Neural progenitor cell (in vitro differentiated cells): ENCODE measurements around the gene TTLL9. TPM values are rescaled to one million over a fixed set of nuclear protein-coding genes. Genes with fewer than 3 reads are reported as not detected.

Source experiments
- DNase-seq: peaks from one replicate; pipeline ENCODE4 v3.0.0-alpha.2; 2016; ENCODE audit warnings: low spot score
- H2AFZ ChIP-seq: fragments of 200-600 bp; sonication (generic); replicated peaks from 2 replicates; pipeline ENCODE4 v1.6.1; 2016; ENCODE audit warnings: antibody characterized with exemption
- H3F3A ChIP-seq: fragments of 200-600 bp; sonication (generic); 2 replicates; pipeline ENCODE4 v1.6.1; 2016; ENCODE audit warnings: antibody characterized with exemption, low read depth
- H3K27ac ChIP-seq: fragments of 200-600 bp; sonication (generic); 2 replicates; pipeline ENCODE4 v1.5.1; 2016; ENCODE audit warnings: mild to moderate bottlenecking
- H3K27me3 ChIP-seq: fragments of 200-600 bp; sonication (generic); 2 replicates; pipeline ENCODE4 v1.6.1; 2016; ENCODE audit warnings: mild to moderate bottlenecking, moderate library complexity
- H3K36me3 ChIP-seq: fragments of 200-600 bp; sonication (generic); 2 replicates; pipeline ENCODE4 v1.5.1; 2016
- H3K4me1 ChIP-seq: fragments of 200-600 bp; sonication (generic); 2 replicates; pipeline ENCODE4 v1.6.1; 2016; ENCODE audit warnings: mixed run types
- H3K4me2 ChIP-seq: fragments of 200-600 bp; sonication (generic); 2 replicates; pipeline ENCODE4 v1.6.1; 2016
- H3K4me3 ChIP-seq: fragments of 200-600 bp; sonication (generic); 2 replicates; pipeline ENCODE4 v1.5.1; 2016
- H3K79me2 ChIP-seq: fragments of 200-600 bp; sonication (generic); 2 replicates; pipeline ENCODE4 v1.6.1; 2016; ENCODE audit warnings: low read depth
- H3K9ac ChIP-seq: fragments of 200-600 bp; sonication (generic); 2 replicates; pipeline ENCODE4 v1.6.1; 2016
- H3K9me3 ChIP-seq: fragments of 200-600 bp; sonication (generic); 2 replicates; pipeline ENCODE4 v1.5.1; 2016; ENCODE audit warnings: low read depth
- H4K20me1 ChIP-seq: fragments of 200-600 bp; sonication (generic); 2 replicates; pipeline ENCODE4 v1.6.1; 2016; ENCODE audit warnings: low read depth
- H3K27ac Mint-ChIP-seq: 3 replicates; pipeline ENCODE4 v1.8.0; 2021; ENCODE audit warnings: mixed read lengths
- H3K27me3 Mint-ChIP-seq: 2 replicates; pipeline ENCODE4 v1.8.0; 2022; ENCODE audit warnings: low read depth, mild to moderate bottlenecking, inconsistent platforms, moderate library complexity, mixed read lengths; ENCODE audit not compliant: insufficient read depth
- H3K36me3 Mint-ChIP-seq: 3 replicates; pipeline ENCODE4 v1.8.0; 2021; ENCODE audit warnings: mixed read lengths
- H3K4me1 Mint-ChIP-seq: 3 replicates; pipeline ENCODE4 v1.8.0; 2021; ENCODE audit warnings: mixed read lengths
- H3K4me3 Mint-ChIP-seq: 3 replicates; pipeline ENCODE4 v1.8.0; 2021; ENCODE audit warnings: mild to moderate bottlenecking, moderate library complexity, mixed read lengths
- H3K9me3 Mint-ChIP-seq: 3 replicates; pipeline ENCODE4 v1.8.0; 2020; ENCODE audit warnings: mixed read lengths
- EZH2 ChIP-seq: fragments of 200-600 bp; sonication (generic); IDR thresholded peaks from 2 replicates; pipeline ENCODE4 v1.6.1; 2017; ENCODE audit warnings: antibody characterized with exemption, mild to moderate bottlenecking, moderate library complexity
- EZH2phosphoT487 ChIP-seq: fragments of 200-600 bp; sonication (generic); IDR thresholded peaks from 2 replicates; pipeline ENCODE4 v1.6.1; 2017; ENCODE audit warnings: antibody characterized with exemption
- total RNA-seq: library from RNA; depleted of rRNA; stranded (reverse); fragments of >200 nt; gene quantifications from 2 replicates; pipeline ENCODE4 v1.2.3, GENCODE V29; 2015; ENCODE audit warnings: low replicate concordance
- TF ChIP-seq, protein P1 (sequence below): fragments of 200-600 bp; sonication (generic); IDR thresholded peaks from 2 replicates; pipeline ENCODE4 v1.5.1; 2017; ENCODE audit warnings: antibody characterized with exemption, mild to moderate bottlenecking

Gene TTLL9
- total RNA-seq, 1 donor from 2014 or later, result not detected

DNA sequence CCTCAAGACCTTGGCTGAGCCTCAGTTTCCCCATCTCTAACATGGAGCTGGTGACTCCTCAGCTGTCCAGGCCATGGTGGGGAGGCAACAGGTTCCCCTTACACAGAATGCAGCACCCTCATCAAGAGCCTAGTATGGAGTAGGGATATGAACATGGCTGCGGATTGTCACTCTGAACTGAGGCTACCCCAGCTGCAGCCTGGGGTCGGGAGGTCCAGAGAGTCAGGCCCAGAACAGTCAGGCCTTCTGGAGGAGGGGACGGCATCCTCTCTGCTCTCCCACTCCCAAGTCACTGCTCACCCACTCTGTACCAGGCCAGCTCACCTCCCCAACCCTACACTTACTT, 23.7 kb upstream of the TTLL9 start:
- Mint-ChIP-seq H3K9me3 (no peaks in the 10 kb centered on the region), H3K27ac (no peak overlapping the region), H3K27me3 (peaks cover 14% of the 10 kb centered on the region), H3K4me1 (peaks cover 20% of the 10 kb centered on the region), H3K36me3 (no peaks in the 10 kb centered on the region), H3K4me3 (no peak overlapping the region)
- peaks cover 46% of the 10 kb centered on the region for H3K27me3 ChIP-seq
- no peak overlapping the region for H3K27ac ChIP-seq
- no peak overlapping the region for H3K9ac ChIP-seq
- no peak for DNase-seq
- no peak overlapping the region for H2AFZ ChIP-seq
- no peak overlapping the region for H3K4me2 ChIP-seq
- peaks cover 6% of the 10 kb centered on the region for H3F3A ChIP-seq
- H3K4me1 ChIP-seq, result peaks cover 34% of the 10 kb centered on the region
- no peaks in the 10 kb centered on the region for H4K20me1 ChIP-seq
- no peak overlapping the region for H3K4me3 ChIP-seq
- H3K9me3 ChIP-seq, result no peaks in the 10 kb centered on the region
- no peaks in the 10 kb centered on the region for H3K79me2 ChIP-seq
- TF ChIP-seq, protein P1, sequence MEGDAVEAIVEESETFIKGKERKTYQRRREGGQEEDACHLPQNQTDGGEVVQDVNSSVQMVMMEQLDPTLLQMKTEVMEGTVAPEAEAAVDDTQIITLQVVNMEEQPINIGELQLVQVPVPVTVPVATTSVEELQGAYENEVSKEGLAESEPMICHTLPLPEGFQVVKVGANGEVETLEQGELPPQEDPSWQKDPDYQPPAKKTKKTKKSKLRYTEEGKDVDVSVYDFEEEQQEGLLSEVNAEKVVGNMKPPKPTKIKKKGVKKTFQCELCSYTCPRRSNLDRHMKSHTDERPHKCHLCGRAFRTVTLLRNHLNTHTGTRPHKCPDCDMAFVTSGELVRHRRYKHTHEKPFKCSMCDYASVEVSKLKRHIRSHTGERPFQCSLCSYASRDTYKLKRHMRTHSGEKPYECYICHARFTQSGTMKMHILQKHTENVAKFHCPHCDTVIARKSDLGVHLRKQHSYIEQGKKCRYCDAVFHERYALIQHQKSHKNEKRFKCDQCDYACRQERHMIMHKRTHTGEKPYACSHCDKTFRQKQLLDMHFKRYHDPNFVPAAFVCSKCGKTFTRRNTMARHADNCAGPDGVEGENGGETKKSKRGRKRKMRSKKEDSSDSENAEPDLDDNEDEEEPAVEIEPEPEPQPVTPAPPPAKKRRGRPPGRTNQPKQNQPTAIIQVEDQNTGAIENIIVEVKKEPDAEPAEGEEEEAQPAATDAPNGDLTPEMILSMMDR, result no peak
- TF ChIP-seq EZH2phosphoT487 (no peak), EZH2 (no peak)
- H3K36me3 ChIP-seq, result no peaks in the 10 kb centered on the region

DNA sequence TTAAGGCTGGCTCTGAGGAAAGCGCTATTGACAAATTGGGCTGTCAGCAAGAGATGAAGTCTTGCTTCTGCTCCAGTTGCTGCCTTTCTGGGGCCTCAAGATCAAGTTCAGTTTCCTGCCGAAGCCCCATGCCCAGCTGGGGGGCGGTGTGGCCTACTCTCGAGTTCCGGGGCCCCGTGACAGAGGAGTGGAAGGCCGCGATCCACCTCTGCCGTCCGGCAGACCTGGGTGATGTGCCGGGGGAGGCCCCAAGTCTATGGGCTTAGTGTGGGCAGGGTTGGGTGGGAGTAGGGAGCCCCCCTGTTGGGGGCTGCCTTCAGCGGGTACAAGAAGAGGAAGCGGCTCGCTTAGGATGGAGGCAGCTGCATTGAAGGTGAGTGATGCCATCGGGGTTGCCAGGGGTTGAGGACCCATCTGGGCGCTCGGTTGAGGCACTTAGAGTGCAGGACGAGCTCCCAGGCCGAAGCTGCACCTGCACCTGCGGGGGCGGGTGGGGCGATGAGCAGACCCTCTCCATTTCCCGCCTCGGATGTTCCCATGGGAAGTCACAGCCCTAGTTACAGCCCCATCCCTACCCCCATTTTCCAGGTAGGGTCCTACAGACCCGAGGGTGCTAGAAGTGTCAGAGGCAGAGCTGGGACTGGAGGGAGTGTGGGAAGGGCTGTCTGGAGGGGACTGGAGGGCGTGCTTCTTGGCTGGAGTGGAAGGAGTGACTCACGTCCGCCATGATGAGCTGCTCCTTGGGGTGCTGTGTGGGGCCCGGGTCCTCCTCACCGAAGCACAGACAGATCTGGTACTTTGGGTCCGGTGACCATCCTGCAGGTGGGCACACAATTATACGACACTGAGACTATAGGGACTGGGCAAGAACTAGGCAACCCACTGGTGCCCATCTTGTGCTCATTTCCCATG, 22.1 kb upstream of the TTLL9 start:
- Mint-ChIP-seq H3K9me3 (no peaks in the 10 kb centered on the region), H3K4me3 (no peak overlapping the region), H3K36me3 (no peaks in the 10 kb centered on the region), H3K27ac (no peak overlapping the region), H3K4me1 (peaks cover 7% of the 10 kb centered on the region), H3K27me3 (peaks cover 12% of the 10 kb centered on the region)
- Histone ChIP-seq H3K36me3 (no peaks in the 10 kb centered on the region), H3K27ac (no peak overlapping the region), H3K4me2 (no peak overlapping the region), H4K20me1 (no peaks in the 10 kb centered on the region), H3F3A (peaks cover 6% of the 10 kb centered on the region), H3K9ac (no peak overlapping the region), H3K27me3 (peaks cover 53% of the 10 kb centered on the region), H3K4me1 (peaks cover 19% of the 10 kb centered on the region), H3K4me3 (no peak overlapping the region), H2AFZ (no peak overlapping the region), H3K79me2 (no peaks in the 10 kb centered on the region), H3K9me3 (no peaks in the 10 kb centered on the region)
- no peak for DNase-seq
- TF ChIP-seq, protein P1, result no peak
- no peak for TF ChIP-seq EZH2phosphoT487
- no peak for TF ChIP-seq EZH2

DNA sequence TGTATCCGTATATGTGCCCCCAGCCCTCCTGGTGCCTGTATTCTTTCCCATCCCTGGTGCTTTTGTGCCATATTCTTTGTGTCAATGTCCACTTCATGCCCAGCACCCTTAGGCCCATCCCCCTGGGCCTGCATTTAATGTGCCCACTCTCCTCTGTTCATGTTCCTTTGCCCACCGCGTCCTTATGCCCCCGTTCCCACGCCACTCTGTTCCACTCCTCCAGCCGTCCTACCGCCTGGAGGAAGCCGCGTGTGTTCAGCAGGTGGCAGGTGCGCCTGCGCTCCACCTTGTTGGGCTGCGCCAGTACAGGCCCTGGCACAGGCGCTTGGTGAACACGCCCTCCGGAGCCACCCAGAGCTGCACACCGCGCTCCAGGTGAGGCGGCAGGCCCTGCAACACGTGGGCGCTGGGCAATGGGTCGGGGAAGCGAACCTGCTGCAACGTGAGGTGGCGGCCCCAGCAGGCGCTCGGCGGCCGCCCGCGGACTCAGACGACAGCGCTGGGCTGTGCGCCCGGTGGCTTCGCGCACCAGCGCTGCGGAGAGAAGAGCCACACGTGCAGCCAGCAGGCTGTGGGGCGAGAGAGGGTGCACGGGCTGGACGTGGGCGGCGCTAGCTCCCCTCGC, 21.0 kb upstream of the TTLL9 start:
- no peaks in the 10 kb centered on the region for H3K79me2 ChIP-seq
- H3K27ac ChIP-seq, result no peak overlapping the region
- H3K36me3 Mint-ChIP-seq, result no peaks in the 10 kb centered on the region
- H2AFZ ChIP-seq, result no peak overlapping the region
- H3K9me3 Mint-ChIP-seq, result no peaks in the 10 kb centered on the region
- no peaks in the 10 kb centered on the region for H3K4me1 Mint-ChIP-seq
- no peak overlapping the region for H3K4me3 Mint-ChIP-seq
- TF ChIP-seq EZH2 (peak; percentile 49), EZH2phosphoT487 (no peak)
- H3K4me1 ChIP-seq, result peaks cover 15% of the 10 kb centered on the region
- peak overlapping the region; percentile 31 for H3K4me2 ChIP-seq
- no peaks in the 10 kb centered on the region for H3K36me3 ChIP-seq
- H3K27ac Mint-ChIP-seq, result no peak overlapping the region
- H3K9me3 ChIP-seq, result no peaks in the 10 kb centered on the region
- DNase-seq, result peak; percentile 37
- H3K27me3 Mint-ChIP-seq, result peaks cover 5% of the 10 kb centered on the region
- no peak overlapping the region for H3K4me3 ChIP-seq
- H4K20me1 ChIP-seq, result no peaks in the 10 kb centered on the region
- H3K9ac ChIP-seq, result no peak overlapping the region
- peaks cover 6% of the 10 kb centered on the region for H3F3A ChIP-seq
- H3K27me3 ChIP-seq, result peaks cover 53% of the 10 kb centered on the region
